GM10248 (cell line): Measurements from ENCODE around the gene DNAJB1.

ENCODE experiments used
- CTCF ChIA-PET: fragments of 300-600 bp; sonication (Branson Sonifier 250); formaldehyde crosslinking; extraction: SDS; loops from one replicate; lab custom pipeline; 2021; ENCODE audit warnings: antibody characterized with exemption; lab: Yijun Ruan, JAX
- POLR2A ChIA-PET: fragments of 350-650 bp; sonication (Branson Sonifier 250); formaldehyde crosslinking; extraction: SDS; loops from one replicate; lab custom pipeline; 2020; ENCODE audit warnings: antibody characterized with exemption; lab: Yijun Ruan, JAX
- DNase-seq: peaks from one replicate; pipeline ENCODE4 v3.0.0; 2012; ENCODE audit errors: extremely low spot score
- TF ChIP-seq, protein P1 (sequence below): IDR thresholded peaks from 2 replicates; pipeline ENCODE4 v1.5.1; 2012; ENCODE audit warnings: mild to moderate bottlenecking, low read depth; ENCODE audit errors: extremely low read depth, missing control alignments, control extremely low read depth

The DNAJB1 gene

GRCh38 chr19:14479309-14479974 is 38.8 kb downstream of the DNAJB1 start:
- TF ChIP-seq, protein P1, sequence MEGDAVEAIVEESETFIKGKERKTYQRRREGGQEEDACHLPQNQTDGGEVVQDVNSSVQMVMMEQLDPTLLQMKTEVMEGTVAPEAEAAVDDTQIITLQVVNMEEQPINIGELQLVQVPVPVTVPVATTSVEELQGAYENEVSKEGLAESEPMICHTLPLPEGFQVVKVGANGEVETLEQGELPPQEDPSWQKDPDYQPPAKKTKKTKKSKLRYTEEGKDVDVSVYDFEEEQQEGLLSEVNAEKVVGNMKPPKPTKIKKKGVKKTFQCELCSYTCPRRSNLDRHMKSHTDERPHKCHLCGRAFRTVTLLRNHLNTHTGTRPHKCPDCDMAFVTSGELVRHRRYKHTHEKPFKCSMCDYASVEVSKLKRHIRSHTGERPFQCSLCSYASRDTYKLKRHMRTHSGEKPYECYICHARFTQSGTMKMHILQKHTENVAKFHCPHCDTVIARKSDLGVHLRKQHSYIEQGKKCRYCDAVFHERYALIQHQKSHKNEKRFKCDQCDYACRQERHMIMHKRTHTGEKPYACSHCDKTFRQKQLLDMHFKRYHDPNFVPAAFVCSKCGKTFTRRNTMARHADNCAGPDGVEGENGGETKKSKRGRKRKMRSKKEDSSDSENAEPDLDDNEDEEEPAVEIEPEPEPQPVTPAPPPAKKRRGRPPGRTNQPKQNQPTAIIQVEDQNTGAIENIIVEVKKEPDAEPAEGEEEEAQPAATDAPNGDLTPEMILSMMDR = no peak
- CTCF ChIA-PET = interaction anchor here (0.8 to 6.0 kb wide), 26 partner anchors 10 to 342 kb away, joined by 3 to 50 read pairs (median 6); partner anchors contain the start of genes ASF1B, GIPC1 and PKN1
- DNase-seq = no peak
- POLR2A ChIA-PET = no interaction called here

DNA sequence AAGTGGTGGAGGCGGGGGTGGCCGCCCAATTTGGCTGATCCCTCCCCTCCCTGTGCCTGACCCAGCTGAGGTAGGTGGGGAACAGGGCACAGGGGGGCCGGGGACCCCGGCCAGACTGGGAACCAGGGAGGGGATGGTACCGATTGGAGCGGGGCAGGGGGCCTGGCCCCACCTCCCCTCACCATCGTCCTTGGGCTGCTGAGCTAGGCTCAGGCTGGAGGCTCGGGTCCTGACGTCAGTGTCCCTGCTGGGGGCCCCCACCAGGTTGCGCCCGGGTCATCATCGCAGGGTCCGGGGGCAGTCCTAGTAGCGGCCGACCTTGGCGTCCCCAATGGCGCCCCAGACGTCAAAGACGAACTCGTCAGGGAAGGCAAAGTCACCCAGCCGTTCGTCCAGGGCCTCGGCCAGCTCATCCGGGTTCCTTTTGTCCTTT is 40.1 kb downstream of the DNAJB1 start:
- ChIA-PET POLR2A (no interaction called here), CTCF (interaction anchor here (0.7 to 6.0 kb wide), 10 partner anchors 11 to 341 kb away, joined by 3 to 50 read pairs (median 12); partner anchors contain the start of genes ASF1B and GIPC1)
- DNase-seq = no peak
- TF ChIP-seq, protein P1 = no peak

DNA sequence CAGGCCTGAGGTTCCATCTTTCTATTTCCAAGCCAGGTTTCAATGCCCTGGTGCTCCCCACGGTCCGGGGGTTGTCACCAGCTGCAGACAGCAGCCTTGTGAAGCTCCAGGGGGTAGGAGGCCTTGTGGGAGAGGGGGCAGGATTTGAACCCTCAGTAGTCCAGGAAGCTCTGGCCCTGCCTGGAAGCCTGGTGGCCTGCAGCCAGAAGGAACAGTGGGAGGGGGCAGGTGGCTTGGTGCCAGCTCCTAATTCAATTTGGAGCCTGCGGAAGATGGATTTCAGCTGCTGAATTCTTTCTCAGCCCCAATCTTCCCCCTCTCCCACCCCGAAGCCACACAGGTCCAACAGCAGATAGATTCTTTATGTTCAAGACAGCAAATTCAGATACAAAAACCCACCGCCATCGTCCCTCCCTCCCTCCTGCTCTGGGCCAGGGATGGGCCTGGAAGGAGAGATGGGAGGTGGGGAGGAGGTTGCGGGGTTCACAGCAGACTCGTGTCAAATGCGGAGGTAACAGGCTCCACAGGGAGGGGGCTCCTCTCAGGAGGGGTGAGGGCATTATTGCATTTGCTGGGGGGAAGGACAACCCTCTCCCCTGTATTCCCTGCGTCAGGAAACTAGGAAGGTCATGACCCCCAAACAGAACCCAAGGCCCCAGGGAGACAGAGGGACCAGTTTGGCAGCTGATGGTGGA is 40.6 kb downstream of the DNAJB1 start:
- TF ChIP-seq, protein P1 = no peak
- no peak for DNase-seq
- CTCF ChIA-PET = interaction anchor here (0.7 to 6.0 kb wide), 7 partner anchors 11 to 340 kb away, joined by 3 to 50 read pairs (median 14); partner anchors contain the start of gene ASF1B
- POLR2A ChIA-PET = no interaction called here

GRCh38 chr19:14476673-14477401 is 41.4 kb downstream of the DNAJB1 start:
- POLR2A ChIA-PET = no interaction called here
- TF ChIP-seq, protein P1 = no peak

DNA sequence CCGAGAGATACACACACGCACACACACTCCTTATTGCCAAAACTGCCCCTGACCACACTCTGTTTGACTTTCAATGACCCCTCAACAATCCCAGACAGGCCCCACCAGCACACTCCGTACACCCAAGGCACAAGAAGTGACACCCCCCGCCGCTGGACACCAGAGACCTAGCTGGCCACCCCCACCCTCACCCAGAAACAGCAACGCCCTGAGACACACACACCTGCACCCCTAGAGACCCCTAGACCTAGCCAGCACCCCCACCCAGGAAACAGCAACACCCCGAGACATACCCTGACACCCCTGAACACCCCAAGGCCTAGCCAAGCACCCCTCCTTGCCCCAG is 41.9 kb downstream of the DNAJB1 start:
- no peak for DNase-seq
- POLR2A ChIA-PET = no interaction called here
- TF ChIP-seq, protein P1 = no peak
- CTCF ChIA-PET = no interaction called here

More at GRCh38 chr19:14476673-14477401, 41.4 kb downstream of the DNAJB1 start:
- DNase-seq = no peak
- CTCF ChIA-PET = interaction anchor here (4.7 to 6.0 kb wide), 2 partner anchors 11 to 340 kb away, joined by 30 to 50 read pairs; partner anchors contain the start of gene ASF1B
